HG02840 (cell line): ENCODE data around the gene CELA2A.
"Not testable (repeated sequence)": the region's sequence is repeated elsewhere in the genome, so short reads cannot be mapped to it uniquely, and the experiment has no call there.

Experiments
- ATAC-seq: cut with Tn5 transposase; IDR thresholded peaks from one replicate; pipeline ENCODE4 v1.9.1; 2021; ENCODE audit warnings: mild to moderate bottlenecking, moderate library complexity, moderate number of reproducible peaks; ENCODE audit not compliant: unreplicated experiment, low FRiP score

The CELA2A gene

DNA sequence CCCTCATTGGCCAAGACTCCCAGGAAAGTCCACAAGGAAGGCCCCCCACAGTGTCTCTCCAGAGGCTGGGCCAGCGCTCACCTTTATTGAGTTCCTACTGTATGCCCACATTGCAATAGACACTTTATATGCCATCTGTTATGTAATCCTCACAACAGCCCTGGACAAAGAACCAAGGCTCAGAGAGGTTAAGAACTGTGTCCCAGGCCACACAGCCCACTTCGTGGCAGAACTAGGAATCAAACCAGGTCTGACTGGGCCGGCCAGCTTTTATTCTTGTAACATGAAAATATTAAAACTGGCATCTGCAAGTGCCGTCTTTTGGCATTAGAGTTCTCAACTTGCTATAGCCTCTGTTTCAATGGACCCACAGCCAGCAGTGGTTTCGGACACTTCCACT lies 13.8 kb upstream of the CELA2A start:
- no peak for ATAC-seq

DNA sequence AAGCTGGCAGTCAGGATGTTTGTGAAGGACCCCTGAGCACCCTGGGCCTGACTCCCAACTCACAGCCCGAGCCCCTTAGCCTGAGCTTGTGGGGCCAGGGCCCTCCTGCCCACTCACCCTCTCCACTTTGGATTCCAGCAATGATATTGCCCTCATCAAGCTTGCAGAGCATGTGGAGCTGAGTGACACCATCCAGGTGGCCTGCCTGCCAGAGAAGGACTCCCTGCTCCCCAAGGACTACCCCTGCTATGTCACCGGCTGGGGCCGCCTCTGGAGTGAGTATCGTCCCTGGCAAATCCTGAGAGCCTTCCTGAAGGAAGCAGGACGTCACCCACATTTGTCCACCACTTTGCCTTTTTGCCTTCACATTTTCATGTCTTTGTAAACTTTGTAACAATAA lies 13.3 kb upstream of the CELA2A start:
- no peak for ATAC-seq

DNA sequence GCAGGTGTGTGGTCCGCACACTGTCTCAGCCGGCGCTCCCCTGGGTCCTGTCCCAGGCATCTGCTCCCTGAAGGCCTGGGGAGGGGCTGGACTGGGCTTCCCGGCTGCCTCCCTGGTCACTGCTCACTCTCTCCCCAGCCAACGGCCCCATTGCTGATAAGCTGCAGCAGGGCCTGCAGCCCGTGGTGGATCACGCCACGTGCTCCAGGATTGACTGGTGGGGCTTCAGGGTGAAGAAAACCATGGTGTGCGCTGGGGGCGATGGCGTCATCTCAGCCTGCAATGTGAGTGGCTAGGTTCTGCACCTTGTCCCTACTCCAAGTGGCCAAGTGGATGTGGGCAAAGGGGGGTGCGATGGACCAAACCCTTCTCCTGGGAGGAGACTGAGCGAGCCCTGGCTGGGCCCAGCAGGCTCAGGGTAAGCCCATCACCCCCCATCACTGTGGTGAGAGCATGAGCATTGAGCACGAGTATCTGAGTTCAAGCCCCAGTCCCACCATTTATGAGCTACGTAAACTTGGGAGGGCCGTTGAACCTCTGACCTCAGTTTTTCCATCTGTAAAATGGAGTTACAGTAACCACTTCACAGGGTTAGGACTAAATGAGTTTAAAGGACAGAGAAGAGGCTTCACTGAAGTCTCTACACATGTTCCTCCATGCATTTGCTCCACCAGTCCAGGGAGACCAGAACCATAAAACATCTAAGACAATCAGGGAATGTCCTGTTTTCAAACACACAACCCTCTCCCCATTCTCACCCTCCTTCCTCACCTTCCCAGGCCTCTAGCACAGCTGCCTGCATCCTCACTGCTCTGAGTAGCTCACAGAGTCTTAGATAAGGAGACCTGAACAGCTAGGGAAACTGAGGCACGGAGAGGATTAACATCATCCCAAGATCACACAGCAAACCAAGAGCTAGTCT lies 11.8 kb upstream of the CELA2A start:
- ATAC-seq = no peak

- ATAC-seq = no peak
Measured at GRCh38 chr1:15445390-15446122, 11.0 kb upstream of the CELA2A start.

DNA sequence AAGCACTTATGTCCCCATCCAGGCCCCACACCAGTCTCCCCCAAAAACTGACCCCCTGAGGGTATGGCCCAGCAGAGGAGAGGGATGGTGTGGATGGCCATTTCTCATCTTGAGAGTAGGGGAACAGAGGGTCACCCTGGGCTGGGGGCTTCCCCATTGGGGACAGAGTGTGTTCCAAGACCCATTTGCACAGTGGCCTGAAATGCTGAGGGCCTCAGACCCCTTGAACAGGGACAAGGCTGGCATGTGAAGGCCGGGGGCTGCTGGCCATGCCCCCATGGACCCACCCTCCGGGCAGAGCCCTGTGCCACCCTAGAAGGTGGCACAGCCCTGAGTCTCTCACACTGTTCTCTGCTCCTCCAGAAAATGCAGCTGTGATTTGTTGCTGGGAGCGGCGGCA lies 10.3 kb upstream of the CELA2A start:
- no peak for ATAC-seq

DNA sequence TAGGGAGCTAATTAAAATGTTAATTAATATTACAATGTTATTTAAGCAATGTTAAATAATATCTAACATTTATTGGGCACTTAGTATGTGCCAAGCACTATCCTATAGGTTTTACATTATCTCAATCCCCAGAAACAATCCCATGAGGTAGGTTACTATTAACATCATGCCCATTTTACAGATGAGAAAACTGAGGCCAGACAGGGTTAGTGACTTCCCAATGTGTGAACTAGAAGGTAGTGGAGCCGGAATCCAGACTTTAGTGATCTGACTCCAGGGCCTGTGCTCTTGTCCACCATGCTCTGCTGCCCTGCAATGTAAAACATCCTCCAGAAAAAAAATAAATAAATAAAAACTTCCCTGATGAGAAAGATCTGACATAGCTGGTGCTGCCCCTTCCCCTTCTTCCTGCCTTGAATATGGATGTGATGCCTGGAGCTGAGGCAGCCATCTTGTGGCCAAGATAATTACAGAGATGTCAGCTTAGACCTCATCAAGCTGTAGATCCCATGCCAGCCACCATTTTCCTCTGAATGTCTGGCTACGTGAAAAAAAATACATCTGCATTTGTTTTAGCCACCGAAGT lies 7.6 kb upstream of the CELA2A start:
- ATAC-seq = no peak

DNA sequence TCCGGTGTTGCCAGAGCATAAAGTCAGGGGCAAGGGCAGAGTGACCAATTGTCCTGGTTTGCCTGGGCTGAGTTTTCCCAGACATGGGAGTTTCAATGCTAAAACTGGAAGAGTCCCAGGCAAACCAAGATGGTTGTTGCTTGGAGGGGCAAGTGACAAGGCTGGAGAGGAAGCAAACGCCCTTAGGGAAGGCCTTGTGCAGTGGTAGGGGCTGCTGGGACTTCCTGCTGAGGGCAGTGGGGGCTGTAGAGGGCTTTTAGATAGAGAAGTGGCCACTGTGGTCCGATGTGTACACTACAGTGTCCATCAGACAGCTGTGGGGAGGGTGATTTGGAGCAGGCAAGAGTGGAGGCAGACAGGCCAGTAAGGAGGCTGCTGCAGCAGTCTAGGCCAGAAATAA lies 7.0 kb upstream of the CELA2A start:
- ATAC-seq = no peak

GRCh38 chr1:15451014-15451722 lies 5.4 kb upstream of the CELA2A start:
- ATAC-seq = no peak

DNA sequence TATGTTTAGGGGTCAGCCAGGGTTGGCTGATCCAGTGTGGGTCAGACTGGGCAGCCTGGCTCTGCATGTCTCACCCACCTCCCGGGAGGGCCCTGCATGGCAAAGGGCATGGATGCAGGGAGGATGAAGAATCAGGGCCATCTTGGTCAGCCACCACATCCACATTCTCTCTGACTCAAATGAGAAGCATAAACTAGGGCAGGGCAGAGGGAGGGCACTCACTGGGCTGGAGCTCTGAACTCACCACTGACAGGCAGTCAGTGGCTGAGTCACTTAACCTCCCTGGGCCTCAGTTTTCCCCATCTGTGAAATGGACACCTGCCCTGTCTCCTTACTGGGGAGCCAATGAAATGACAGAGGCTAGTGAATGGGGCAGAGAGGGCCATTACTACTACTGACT lies 4.3 kb upstream of the CELA2A start:
- ATAC-seq = no peak

- no peak for ATAC-seq
Measured at GRCh38 chr1:15452866-15453571, 3.5 kb upstream of the CELA2A start.

GRCh38 chr1:15453734-15454133 lies 2.8 kb upstream of the CELA2A start:
- no peak for ATAC-seq

DNA sequence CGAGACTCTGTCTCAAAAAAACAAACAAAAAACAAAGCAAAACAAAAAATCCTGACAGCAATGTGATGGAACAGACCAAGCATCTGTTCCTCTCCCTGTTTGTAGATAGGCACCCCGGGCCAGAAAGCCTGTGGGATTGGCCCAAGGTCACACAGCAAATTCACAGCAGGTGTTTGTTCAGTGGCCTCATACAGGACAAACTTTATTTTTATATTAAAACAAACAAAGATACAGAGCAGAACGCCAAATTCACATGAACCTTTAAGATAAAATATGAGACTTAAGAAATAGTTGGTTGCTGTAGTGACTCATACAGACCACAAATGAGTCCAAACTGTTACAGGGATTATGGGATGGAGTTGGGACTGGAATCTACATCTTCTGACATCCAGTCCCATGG lies 2.3 kb upstream of the CELA2A start:
- ATAC-seq = no peak

DNA sequence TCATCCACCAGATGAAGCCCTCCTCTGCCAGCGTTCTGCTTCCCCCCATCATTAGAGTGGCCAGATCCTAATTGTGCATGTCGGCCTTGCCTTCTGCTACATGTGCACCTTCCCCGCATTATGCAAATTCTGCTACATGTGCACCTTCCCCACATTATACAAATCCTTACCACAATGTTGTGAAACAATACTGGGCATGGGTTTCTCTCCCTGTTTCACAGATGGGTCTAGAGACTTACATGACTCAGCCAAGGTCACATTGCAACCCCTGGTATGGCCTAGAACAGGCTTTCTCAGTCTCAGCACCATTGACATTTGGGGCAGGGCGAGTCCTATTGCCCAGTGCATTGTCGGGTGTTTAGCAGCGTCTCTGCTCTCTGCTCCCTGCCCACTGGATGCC lies 1.0 kb upstream of the CELA2A start:
- no peak for ATAC-seq

GRCh38 chr1:15457585-15457984 lies 1.1 kb downstream of the CELA2A start:
- ATAC-seq = no peak

- ATAC-seq = not testable (repeated sequence)
Measured at GRCh38 chr1:15458388-15458787, 1.9 kb downstream of the CELA2A start.

- no peak for ATAC-seq
Measured at GRCh38 chr1:15459771-15460707, 3.5 kb downstream of the CELA2A start.

DNA sequence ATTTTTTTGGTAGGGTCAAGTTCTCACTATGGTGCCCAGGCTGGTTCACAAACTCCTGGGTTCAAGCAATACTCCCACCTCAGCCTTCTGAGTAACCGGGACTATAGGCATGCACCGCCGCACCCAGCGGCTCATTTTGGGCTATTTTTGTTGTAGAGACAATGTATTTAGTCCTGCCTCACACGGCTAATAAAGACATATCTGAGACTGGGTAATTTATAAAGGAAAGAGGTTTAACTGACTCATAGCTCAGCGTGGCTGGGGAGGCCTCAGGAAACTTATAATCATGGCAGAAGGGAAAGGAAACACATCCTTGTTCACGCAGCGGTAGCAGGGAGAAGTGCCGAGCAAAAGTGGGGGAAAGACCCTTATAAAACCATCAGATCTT lies 4.2 kb downstream of the CELA2A start:
- no peak for ATAC-seq

DNA sequence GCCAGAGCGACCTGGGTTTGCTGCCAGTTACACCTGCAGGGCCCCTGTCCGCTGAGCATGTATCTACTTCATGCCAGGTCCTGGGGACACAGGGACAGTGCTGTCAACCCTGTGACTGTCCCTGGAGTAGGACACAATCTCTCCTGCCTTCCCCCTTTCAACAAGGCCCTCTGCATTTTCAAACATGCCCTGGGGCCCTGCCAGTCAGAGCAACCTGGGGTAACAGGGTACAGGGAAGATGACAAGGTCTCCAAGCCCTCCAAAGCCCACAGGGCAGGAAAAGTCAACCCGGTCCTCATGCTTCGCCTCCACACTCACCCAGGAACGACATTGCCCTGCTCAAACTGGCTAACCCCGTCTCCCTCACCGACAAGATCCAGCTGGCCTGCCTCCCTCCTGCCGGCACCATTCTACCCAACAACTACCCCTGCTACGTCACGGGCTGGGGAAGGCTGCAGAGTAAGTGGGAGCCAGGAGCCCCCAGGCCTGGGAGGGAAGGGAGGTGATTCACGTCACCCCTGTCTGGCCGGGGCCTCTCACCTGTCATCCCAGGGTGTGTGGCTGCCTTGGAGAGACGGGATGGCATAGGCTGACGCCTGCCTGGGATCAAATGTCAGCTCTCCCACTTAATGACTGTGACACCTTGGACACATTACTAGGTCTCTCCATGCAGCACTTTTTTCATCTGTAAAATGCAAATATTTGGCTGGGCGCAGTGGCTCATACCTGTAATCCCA lies 6.7 kb downstream of the CELA2A start:
- ATAC-seq = not testable (repeated sequence)
